Fibroblast of the aortic adventitia (primary cell): ENCODE results near the gene PRKAG2. TPM values are rescaled to one million over a fixed set of nuclear protein-coding genes. Genes with fewer than 3 reads are reported as not detected.
"Not testable (repeated sequence)": the region's sequence is repeated elsewhere in the genome, so short reads cannot be mapped to it uniquely, and the experiment has no call there.

Experiments
- DNase-seq: peaks from one replicate; pipeline ENCODE4 v3.0.0-alpha.2; 2010; ENCODE audit warnings: low read depth
- H3K4me3 ChIP-seq: 2 replicates; pipeline ENCODE4 v1.5.1; 2011; ENCODE audit warnings: low read depth, mild to moderate bottlenecking, control low read depth, low read length, moderate library complexity
- total RNA-seq: library from RNA; depleted of rRNA; stranded (reverse); fragments of >200 nt; gene quantifications from 2 replicates; pipeline ENCODE4 v1.2.3, GENCODE V29; 2012; ENCODE audit warnings: low replicate concordance
- TF ChIP-seq, protein P1 (sequence below): IDR thresholded peaks from 2 replicates; pipeline ENCODE4 v1.5.1; 2011; ENCODE audit warnings: mild to moderate bottlenecking, low read length, control low read depth, inconsistent platforms; ENCODE audit not compliant: insufficient read depth

The PRKAG2 gene
- total RNA-seq, 1 donor, result 10.0 TPM

DNA sequence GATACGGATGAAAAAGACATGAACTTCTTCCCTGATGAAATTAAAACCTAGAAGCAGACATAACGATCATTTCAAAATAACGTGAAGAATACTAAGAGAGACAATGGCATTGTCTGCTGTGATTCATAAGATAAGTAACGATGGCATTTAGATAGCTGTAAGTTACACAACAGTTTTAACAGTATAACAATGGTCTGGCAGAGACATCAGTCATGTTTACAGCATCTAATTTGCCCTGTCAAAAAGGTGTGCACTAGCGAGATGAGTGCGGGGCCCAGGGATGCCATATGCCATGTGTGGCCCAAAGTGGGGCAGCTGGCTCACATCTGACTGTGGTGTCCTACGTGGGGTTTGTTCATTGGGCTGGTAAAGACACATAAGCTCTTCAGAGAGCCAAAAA, 301.5 kb downstream of the PRKAG2 start:
- TF ChIP-seq, protein P1, sequence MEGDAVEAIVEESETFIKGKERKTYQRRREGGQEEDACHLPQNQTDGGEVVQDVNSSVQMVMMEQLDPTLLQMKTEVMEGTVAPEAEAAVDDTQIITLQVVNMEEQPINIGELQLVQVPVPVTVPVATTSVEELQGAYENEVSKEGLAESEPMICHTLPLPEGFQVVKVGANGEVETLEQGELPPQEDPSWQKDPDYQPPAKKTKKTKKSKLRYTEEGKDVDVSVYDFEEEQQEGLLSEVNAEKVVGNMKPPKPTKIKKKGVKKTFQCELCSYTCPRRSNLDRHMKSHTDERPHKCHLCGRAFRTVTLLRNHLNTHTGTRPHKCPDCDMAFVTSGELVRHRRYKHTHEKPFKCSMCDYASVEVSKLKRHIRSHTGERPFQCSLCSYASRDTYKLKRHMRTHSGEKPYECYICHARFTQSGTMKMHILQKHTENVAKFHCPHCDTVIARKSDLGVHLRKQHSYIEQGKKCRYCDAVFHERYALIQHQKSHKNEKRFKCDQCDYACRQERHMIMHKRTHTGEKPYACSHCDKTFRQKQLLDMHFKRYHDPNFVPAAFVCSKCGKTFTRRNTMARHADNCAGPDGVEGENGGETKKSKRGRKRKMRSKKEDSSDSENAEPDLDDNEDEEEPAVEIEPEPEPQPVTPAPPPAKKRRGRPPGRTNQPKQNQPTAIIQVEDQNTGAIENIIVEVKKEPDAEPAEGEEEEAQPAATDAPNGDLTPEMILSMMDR, result no peak
- H3K4me3 ChIP-seq, result no peak overlapping the region

DNA sequence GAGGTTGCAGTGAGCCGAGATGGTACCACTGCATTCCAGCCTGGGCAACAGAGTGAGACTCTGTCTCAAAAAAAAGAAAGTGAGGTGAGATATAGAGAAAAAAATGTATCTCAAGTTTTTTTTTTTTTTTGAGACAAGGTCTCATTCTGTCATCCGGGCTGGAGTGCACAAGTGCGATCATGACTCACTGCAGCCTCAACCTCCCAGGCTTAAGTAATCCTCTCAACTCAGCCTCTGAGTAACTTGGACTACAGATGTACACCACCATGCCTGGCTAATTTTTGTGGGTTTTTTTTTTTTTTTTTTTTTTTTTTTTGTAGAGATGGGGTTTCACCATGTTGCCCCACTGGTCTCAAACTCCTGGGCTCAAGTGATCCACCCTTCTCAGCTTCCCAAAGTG, 303.9 kb downstream of the PRKAG2 start:
- not testable (repeated sequence) for H3K4me3 ChIP-seq
- DNase-seq, result peak; percentile 39

More for the DNA sequence above, 301.5 kb downstream of the PRKAG2 start:
- no peak for DNase-seq

DNA sequence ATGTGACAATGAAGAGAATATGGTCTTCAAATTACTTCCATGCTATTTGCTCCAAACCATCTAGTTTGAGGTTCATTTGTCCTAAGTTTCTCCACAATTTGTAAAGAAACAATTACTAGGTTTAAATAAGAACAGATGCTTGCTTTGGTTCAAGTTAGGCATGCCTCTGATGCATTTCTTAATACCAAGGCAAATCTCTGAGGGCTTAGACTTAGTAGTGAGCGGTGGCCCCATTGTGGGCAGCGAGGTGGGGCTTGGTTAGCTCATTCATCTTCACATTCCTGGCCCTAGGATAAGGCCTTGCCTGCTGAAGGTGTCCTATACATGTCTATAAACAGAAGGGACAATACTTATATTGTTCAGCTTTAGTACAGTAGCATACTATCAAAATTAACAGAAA, 304.8 kb downstream of the PRKAG2 start:
- no peak for DNase-seq
- no peak overlapping the region for H3K4me3 ChIP-seq
- TF ChIP-seq, protein P1, result no peak

DNA sequence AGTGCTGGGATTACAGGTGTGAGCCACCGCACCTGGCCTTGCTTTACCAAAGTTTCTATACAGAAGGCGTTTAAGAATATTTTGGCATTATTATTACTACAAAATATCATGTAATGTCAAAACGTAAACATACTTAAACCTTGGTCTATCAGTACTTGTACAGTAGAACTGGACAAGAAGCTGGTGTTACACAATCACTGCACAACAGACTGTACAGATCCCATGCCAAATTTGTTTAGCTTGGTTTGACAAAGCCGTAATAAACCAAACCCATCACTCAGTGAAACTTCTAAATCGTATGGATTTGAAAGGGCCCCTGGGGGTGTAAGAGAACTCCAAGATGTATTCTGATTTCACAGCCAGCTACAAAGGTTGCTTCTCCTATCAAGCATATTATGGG, 305.4 kb downstream of the PRKAG2 start:
- H3K4me3 ChIP-seq, result no peak overlapping the region
- TF ChIP-seq, protein P1, result no peak
- DNase-seq, result no peak

DNA sequence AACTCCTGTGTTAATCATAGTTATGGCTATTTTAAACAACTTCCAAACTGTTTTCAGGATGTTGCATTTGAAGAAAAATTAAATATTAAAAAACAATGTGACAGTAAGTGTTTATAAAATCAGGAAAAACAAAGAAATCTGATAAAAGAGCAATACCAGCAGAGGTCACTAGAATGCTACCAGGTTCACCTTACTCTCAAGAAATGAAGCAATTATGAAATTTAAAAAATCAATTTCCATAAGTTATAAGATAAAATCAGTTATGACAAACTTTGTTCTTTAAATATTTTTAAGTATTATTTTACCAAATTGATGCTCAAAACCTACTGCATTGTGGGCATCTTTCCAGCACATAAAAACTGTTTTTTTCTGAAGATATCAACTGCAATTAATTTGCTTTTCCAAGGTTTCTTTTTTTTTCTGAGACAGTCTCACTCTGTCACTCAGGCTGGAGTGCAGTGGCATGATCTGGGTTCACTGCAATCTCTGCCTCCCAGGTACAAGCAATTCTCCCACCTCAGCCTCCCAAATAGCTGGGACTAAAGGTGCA, 306.5 kb downstream of the PRKAG2 start:
- H3K4me3 ChIP-seq, result no peak overlapping the region
- TF ChIP-seq, protein P1, result peak; percentile 63
- DNase-seq, result peak; percentile 74

DNA sequence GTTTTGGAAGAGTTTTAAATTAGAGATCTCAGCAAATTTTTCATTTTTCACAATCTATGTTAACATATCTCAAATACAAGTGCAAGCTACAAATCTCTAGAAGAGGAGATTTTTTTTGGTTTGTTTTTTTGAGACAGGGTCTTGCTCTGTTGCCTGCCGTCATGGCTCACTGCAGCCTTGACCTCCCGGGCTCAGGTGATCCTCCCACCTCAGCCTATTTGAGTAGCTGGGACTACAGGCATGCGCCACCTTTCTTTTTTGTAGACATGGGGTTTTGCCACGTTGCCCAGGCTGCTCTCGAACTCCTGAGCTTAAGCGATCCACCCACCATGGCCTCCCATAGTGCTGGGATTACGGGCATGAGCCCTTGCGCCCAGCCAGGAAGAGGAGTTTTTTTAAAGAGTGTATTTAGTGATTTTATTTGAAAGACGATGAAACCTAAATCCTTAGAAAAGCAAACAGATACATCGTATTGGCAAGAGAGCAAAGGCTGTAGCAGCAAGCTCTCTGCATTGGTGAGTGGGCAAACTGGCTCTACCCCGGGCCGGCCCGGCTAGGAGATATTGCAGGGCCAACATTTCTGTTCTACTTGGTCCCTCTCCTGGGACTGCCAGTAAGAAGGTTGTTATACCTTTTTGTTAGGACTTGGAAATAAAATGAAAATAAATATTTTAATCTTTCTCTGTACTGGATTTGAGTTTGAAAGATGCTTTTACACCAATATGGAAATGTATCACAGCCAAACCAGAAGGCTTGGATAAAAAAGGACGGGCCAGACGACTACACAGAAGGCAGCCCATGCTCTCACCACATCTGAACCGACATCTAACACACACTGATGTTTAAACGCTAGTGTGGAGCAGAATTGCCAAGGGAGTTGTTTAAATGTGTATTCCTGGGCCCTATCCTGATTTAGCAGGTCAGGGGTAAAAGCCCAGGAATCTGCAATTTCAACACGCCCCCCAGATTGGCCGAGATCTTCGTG, 307.7 kb downstream of the PRKAG2 start:
- TF ChIP-seq, protein P1, result no peak
- no peak for DNase-seq
- H3K4me3 ChIP-seq, result no peak overlapping the region

DNA sequence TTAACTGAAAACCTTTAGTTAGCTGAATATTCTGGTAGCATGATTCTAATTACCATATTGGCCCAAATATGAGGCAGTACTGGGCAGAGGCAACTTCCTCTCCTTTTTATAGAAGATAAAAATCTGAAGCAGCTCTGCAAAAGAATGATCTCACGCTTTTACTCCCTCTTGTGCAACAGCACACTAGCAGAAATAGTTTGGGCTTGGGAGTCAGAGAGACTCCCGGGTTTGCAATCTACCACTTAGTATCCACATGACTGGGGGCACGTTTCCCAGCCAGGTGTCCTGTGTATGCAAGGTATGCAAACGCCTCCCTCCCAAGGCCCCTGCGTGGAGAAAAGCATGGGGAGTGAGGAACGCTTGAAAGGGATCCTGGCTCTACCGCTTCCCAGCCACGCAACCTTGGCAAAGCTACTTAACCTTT, 310.0 kb downstream of the PRKAG2 start:
- DNase-seq, result peak; percentile 82
- H3K4me3 ChIP-seq, result no peak overlapping the region
- TF ChIP-seq, protein P1, result no peak
